Measurements from ENCODE around the gene ERBB2. TPM values are rescaled to one million over a fixed set of nuclear protein-coding genes. Genes with fewer than 3 reads are reported as not detected.

Gene ERBB2
- total and polyA plus RNA-seq, 9 of the 15 experiments (the other 6 are each of a cell fraction or from before 2014, with no cell fraction given): 0.74 to 5.6 (median 3.3) TPM

DNA sequence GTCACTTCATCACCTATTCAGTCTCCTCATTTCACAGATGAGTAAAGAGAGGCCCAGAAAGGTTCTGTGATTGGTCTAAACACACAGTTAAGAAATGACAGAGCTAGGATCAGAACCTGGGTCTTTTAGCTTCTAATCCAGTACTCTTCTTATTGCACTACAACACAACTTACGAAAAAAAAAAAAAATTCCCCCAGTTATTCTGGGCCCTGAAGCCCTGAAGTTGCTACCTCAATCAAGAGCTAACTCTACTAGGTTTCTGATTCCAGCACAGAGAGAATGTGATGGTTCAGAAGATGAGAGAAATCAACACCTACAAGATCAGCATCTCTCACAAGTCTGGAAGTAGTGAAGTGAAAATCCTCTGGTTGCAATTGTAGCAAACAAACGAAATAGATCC, 75.2 kb downstream of the ERBB2 start (continued):
- TF ChIP-seq, protein P1, sequence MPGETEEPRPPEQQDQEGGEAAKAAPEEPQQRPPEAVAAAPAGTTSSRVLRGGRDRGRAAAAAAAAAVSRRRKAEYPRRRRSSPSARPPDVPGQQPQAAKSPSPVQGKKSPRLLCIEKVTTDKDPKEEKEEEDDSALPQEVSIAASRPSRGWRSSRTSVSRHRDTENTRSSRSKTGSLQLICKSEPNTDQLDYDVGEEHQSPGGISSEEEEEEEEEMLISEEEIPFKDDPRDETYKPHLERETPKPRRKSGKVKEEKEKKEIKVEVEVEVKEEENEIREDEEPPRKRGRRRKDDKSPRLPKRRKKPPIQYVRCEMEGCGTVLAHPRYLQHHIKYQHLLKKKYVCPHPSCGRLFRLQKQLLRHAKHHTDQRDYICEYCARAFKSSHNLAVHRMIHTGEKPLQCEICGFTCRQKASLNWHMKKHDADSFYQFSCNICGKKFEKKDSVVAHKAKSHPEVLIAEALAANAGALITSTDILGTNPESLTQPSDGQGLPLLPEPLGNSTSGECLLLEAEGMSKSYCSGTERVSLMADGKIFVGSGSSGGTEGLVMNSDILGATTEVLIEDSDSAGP (CRISPR knock-in tag; IDR thresholded peaks at IDR 0.05): no peak
- TF ChIP-seq C11orf30 (IDR thresholded peaks at IDR 0.05; ENCODE audit: low read depth): no peak
- TF ChIP-seq, protein P2, sequence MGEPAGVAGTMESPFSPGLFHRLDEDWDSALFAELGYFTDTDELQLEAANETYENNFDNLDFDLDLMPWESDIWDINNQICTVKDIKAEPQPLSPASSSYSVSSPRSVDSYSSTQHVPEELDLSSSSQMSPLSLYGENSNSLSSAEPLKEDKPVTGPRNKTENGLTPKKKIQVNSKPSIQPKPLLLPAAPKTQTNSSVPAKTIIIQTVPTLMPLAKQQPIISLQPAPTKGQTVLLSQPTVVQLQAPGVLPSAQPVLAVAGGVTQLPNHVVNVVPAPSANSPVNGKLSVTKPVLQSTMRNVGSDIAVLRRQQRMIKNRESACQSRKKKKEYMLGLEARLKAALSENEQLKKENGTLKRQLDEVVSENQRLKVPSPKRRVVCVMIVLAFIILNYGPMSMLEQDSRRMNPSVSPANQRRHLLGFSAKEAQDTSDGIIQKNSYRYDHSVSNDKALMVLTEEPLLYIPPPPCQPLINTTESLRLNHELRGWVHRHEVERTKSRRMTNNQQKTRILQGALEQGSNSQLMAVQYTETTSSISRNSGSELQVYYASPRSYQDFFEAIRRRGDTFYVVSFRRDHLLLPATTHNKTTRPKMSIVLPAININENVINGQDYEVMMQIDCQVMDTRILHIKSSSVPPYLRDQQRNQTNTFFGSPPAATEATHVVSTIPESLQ (CRISPR knock-in tag; IDR thresholded peaks at IDR 0.05): no peak
- no peak for TF ChIP-seq FOXK1 (CRISPR knock-in tag; IDR thresholded peaks at IDR 0.05; ENCODE audit: borderline replicate concordance)
- no peak for TF ChIP-seq ZNF561 (CRISPR knock-in tag; conservative IDR thresholded peaks at IDR 0.05)
- no peak for TF ChIP-seq ESRRA (IDR thresholded peaks at IDR 0.05; ENCODE audit: borderline replicate concordance, low read depth)
- no peak for TF ChIP-seq POLR3A (IDR thresholded peaks at IDR 0.05; ENCODE audit: borderline replicate concordance, extremely low read depth, insufficient read depth, insufficient read length)
- TF ChIP-seq NR1H2 (CRISPR knock-in tag; IDR thresholded peaks at IDR 0.05): no peak
- no peak for TF ChIP-seq ZBTB17 (CRISPR knock-in tag; IDR thresholded peaks at IDR 0.05)
- no peak for TF ChIP-seq MYBL2 (IDR thresholded peaks at IDR 0.05; ENCODE audit: low read depth)
- TF ChIP-seq MYBL2 (CRISPR knock-in tag; IDR thresholded peaks at IDR 0.05; ENCODE audit: borderline replicate concordance): no peak
- no peak for TF ChIP-seq TCF7L2 (IDR thresholded peaks at IDR 0.05; ENCODE audit: low read depth, low read length)
